ENCODE data around the gene C19orf38.
A peak's percentile ranks its signal among the peaks of the same experiment; 100 is the strongest.
"Not testable (repeated sequence)": the region's sequence is repeated elsewhere in the genome, so short reads cannot be mapped to it uniquely, and the experiment has no call there.

C19orf38 gene

GRCh38 chr19:10823690-10824089 lies 24.5 kb upstream of the C19orf38 start:
- DNase-seq = no peak

GRCh38 chr19:10826231-10826630 lies 22.0 kb upstream of the C19orf38 start:
- DNase-seq = no peak

- no peak for DNase-seq
Observed at GRCh38 chr19:10826846-10827245, 21.4 kb upstream of the C19orf38 start.

GRCh38 chr19:10828981-10829821 lies 19.0 kb upstream of the C19orf38 start:
- DNase-seq = no peak

- DNase-seq = no peak
Observed at GRCh38 chr19:10829967-10830366, 18.2 kb upstream of the C19orf38 start.

- no peak for DNase-seq
Observed at GRCh38 chr19:10830370-10830769, 17.8 kb upstream of the C19orf38 start.

- DNase-seq = no peak
Observed at GRCh38 chr19:10830931-10831779, 17.1 kb upstream of the C19orf38 start.

- no peak for DNase-seq
Observed at GRCh38 chr19:10831987-10832938, 16.0 kb upstream of the C19orf38 start.

- DNase-seq = no peak
Observed at GRCh38 chr19:10832939-10833296, 15.3 kb upstream of the C19orf38 start.

GRCh38 chr19:10835089-10835753 lies 13.0 kb upstream of the C19orf38 start:
- DNase-seq = no peak

- peak; percentile 90 for DNase-seq
Observed at GRCh38 chr19:10835754-10836478, 12.3 kb upstream of the C19orf38 start, which contains the start of gene TMED1. Gene TMED1 (minus strand): TSS chr19:10836212. CDS start chr19:10836191, 21 bp downstream.

- DNase-seq = peak; percentile 74
Observed at GRCh38 chr19:10836479-10837330, 11.5 kb upstream of the C19orf38 start.

GRCh38 chr19:10837649-10838048 lies 10.6 kb upstream of the C19orf38 start:
- not testable (repeated sequence) for DNase-seq

GRCh38 chr19:10838377-10838776 lies 9.8 kb upstream of the C19orf38 start:
- DNase-seq = no peak

- no peak for DNase-seq
Observed at GRCh38 chr19:10839114-10840050, 8.8 kb upstream of the C19orf38 start.

GRCh38 chr19:10842788-10843187 lies 5.4 kb upstream of the C19orf38 start:
- no peak for DNase-seq

GRCh38 chr19:10846500-10847202 lies 1.6 kb upstream of the C19orf38 start:
- no peak for DNase-seq

- no peak for DNase-seq
Observed at GRCh38 chr19:10850631-10851030, 2.4 kb downstream of the C19orf38 start.

Data from activated CD8-positive, alpha-beta memory T cell treated with anti-CD3 and anti-CD28 coated beads, Interleukin-2, amount 50 U/mL, for 4 hours (primary cell).